Activated CD4-positive, alpha-beta T cell treated with anti-CD3 and anti-CD28 coated beads, Interleukin-2, amount 10 ng/mL, durations not matched to agents 24 days and 14 days (primary cell): ENCODE measurements around the gene KIFC3. TPM values are rescaled to one million over a fixed set of nuclear protein-coding genes. Genes with fewer than 3 reads are reported as not detected.
"Not testable (repeated sequence)": the region's sequence is repeated elsewhere in the genome, so short reads cannot be mapped to it uniquely, and the experiment has no call there.

Source experiments
- DNase-seq: peaks from one replicate; pipeline ENCODE4 v3.0.0; 2022
- H3K27ac Mint-ChIP-seq: one replicate; pipeline ENCODE4 v1.8.0; 2022; ENCODE audit warnings: mild to moderate bottlenecking, mixed read lengths
- H3K27me3 Mint-ChIP-seq: one replicate; pipeline ENCODE4 v1.8.0; 2022; ENCODE audit warnings: mixed read lengths
- H3K36me3 Mint-ChIP-seq: one replicate; pipeline ENCODE4 v1.8.0; 2022; ENCODE audit warnings: low read depth, mild to moderate bottlenecking, mixed read lengths
- H3K4me1 Mint-ChIP-seq: one replicate; pipeline ENCODE4 v1.8.0; 2021; ENCODE audit warnings: mixed read lengths
- H3K4me3 Mint-ChIP-seq: one replicate; pipeline ENCODE4 v1.8.0; 2022; ENCODE audit warnings: mild to moderate bottlenecking, moderate library complexity, mixed read lengths
- H3K9me3 Mint-ChIP-seq: one replicate; pipeline ENCODE4 v1.8.0; 2021; ENCODE audit warnings: mixed read lengths
- intact Hi-C: fragments of 100-400 bp; cut with micrococcal nuclease; formaldehyde crosslinking; loops from one replicate; pipeline ENCODE4 v1.15.1; 2023
- total RNA-seq: library from RNA; stranded (reverse); gene quantifications from 2 replicates; pipeline ENCODE4 v1.2.3, GENCODE V29; 2022

The KIFC3 gene
- total RNA-seq, 1 donor from 2014 or later: 0.58 TPM

DNA sequence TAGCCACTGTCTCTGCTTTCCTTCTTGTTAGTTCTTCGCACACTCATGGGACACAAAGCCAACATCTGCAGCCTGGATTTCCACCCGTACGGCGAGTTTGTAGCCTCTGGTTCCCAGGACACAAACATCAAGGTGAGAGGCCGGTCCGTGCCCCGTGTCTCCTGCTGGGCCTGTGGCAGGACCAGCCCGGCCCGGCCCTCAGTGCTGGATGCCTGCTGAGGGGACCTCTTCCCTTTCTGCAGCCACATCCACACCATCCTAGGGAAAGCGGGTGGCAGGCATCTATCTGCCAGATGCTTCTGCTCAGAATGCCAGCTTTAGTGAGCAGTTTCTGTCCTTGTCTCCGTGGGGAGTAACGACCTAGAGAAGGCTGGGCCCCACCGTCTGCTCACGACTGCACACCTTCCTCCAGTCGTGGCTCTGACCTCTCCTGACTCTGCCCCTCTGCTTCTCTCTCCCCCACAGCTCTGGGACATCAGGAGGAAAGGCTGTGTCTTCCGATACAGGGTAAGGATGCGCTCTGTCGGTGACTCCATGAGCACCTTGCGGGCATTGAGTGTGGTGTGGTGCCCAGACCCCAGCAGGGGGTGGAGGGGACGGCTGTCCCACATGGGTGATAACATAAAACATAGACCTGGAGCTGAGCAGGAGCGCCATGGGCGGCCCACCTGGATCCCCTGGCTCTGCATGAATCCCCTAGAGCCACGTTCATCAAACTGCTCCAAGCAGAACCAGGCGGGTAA, 51.3 kb downstream of the KIFC3 start:
- Mint-ChIP-seq H3K27ac (no peak overlapping the region), H3K9me3 (no peaks in the 10 kb centered on the region), H3K4me1 (no peaks in the 10 kb centered on the region), H3K4me3 (no peak overlapping the region), H3K27me3 (no peaks in the 10 kb centered on the region), H3K36me3 (peaks cover 9% of the 10 kb centered on the region)
- no peak for DNase-seq
- intact Hi-C loops: loop anchor here (10.0 kb wide), 1 partner anchor 114 kb away; no protein-coding TSS in a partner anchor

- no peaks in the 10 kb centered on the region for H3K4me1 Mint-ChIP-seq
- no peaks in the 10 kb centered on the region for H3K9me3 Mint-ChIP-seq
- H3K36me3 Mint-ChIP-seq: peaks cover 8% of the 10 kb centered on the region
- H3K27me3 Mint-ChIP-seq: no peaks in the 10 kb centered on the region
- H3K4me3 Mint-ChIP-seq: no peak overlapping the region
- no peak for DNase-seq
- intact Hi-C loops: loop anchor here (10.0 kb wide), 1 partner anchor 115 kb away; no protein-coding TSS in a partner anchor
- no peak overlapping the region for H3K27ac Mint-ChIP-seq
These were observed 52.3 kb downstream of the KIFC3 start for GRCh38 chr16:57749856-57750452.

GRCh38 chr16:57749101-57749692, 53.1 kb downstream of the KIFC3 start:
- Mint-ChIP-seq H3K4me3 (no peak overlapping the region), H3K4me1 (no peaks in the 10 kb centered on the region), H3K27me3 (no peaks in the 10 kb centered on the region), H3K9me3 (no peaks in the 10 kb centered on the region), H3K36me3 (peaks cover 7% of the 10 kb centered on the region), H3K27ac (no peak overlapping the region)
- DNase-seq: no peak
- intact Hi-C loops: no loop called here

GRCh38 chr16:57748596-57748995, 53.7 kb downstream of the KIFC3 start:
- Mint-ChIP-seq H3K36me3 (peaks cover 6% of the 10 kb centered on the region), H3K4me1 (no peaks in the 10 kb centered on the region), H3K27ac (no peak overlapping the region), H3K4me3 (no peak overlapping the region), H3K27me3 (no peaks in the 10 kb centered on the region), H3K9me3 (no peaks in the 10 kb centered on the region)
- intact Hi-C loops: no loop called here
- DNase-seq: no peak

GRCh38 chr16:57747996-57748395, 54.3 kb downstream of the KIFC3 start:
- no peak for DNase-seq
- H3K9me3 Mint-ChIP-seq: no peaks in the 10 kb centered on the region
- H3K4me3 Mint-ChIP-seq: no peak overlapping the region
- H3K27me3 Mint-ChIP-seq: no peaks in the 10 kb centered on the region
- H3K4me1 Mint-ChIP-seq: no peaks in the 10 kb centered on the region
- H3K36me3 Mint-ChIP-seq: peaks cover 7% of the 10 kb centered on the region
- intact Hi-C loops: no loop called here
- H3K27ac Mint-ChIP-seq: no peak overlapping the region

DNA sequence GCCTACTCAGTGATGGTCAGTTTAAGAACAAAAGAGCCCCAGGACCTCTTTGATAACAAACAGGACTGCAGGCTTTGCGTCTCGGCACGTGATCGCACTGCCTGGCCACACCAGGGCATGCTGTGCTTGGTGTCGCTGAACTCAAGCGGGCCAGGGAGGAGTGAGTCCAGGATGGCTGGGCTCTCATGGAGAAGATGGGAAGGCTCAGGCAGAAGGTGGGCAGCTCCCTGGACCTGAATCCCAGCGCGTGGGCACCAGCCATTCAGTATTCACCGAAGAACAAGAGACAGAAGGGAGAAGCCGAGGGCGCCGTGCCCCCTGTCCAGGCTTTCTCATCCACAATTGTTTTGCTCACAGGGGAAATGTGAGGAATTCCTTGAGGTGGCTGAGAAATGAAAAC, 54.8 kb downstream of the KIFC3 start:
- Mint-ChIP-seq H3K27me3 (no peaks in the 10 kb centered on the region), H3K4me3 (no peak overlapping the region), H3K36me3 (peaks cover 9% of the 10 kb centered on the region), H3K4me1 (no peaks in the 10 kb centered on the region), H3K9me3 (no peaks in the 10 kb centered on the region), H3K27ac (no peak overlapping the region)
- no peak for DNase-seq
- intact Hi-C loops: no loop called here

DNA sequence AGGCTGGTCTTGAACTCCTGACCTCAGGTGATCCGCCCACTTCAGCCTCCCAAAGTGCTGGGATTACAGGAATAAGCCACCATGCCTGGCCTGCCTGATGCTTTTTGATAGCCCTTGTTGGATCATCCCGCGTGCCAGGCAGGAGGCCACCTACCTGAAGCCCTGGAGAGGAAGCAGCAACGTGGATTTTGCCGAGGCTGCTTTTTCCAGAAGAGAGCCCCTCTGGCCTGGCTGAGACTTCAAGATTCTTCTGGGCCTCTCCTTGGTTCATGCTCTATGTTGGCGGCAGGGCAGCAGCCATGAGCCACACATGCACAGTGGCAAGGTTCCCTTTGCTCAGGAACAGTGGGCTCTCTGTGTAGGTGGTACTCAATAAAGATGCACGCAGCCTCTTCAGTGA, 55.2 kb downstream of the KIFC3 start:
- H3K9me3 Mint-ChIP-seq: no peaks in the 10 kb centered on the region
- no peaks in the 10 kb centered on the region for H3K4me1 Mint-ChIP-seq
- H3K36me3 Mint-ChIP-seq: peaks cover 9% of the 10 kb centered on the region
- no peak overlapping the region for H3K4me3 Mint-ChIP-seq
- intact Hi-C loops: no loop called here
- H3K27ac Mint-ChIP-seq: no peak overlapping the region
- H3K27me3 Mint-ChIP-seq: no peaks in the 10 kb centered on the region
- DNase-seq: no peak

DNA sequence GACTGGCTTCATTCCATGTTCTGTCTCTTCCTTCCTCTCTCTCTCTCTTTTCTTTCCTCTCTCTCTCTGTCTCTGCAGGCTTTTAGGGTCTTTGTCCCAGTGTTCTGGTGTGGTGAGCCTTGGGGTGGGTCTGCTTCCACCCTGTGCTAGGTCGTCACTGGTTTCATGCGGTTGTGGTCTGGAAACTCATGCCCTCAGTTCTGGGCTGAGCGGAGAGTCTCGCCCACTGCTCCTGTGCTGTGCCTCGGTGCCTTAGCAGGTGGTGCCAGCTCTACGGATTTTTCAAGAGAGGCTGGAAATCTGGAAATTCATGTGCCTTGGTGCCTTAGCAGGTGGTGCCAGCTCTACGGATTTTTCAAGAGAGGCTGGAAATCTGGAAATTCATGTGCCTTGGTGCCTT, 56.0 kb downstream of the KIFC3 start:
- H3K36me3 Mint-ChIP-seq, H3K4me3 Mint-ChIP-seq, H3K27me3 Mint-ChIP-seq, DNase-seq, H3K9me3 Mint-ChIP-seq, H3K4me1 Mint-ChIP-seq, H3K27ac Mint-ChIP-seq, intact Hi-C loops: not testable (repeated sequence)

DNA sequence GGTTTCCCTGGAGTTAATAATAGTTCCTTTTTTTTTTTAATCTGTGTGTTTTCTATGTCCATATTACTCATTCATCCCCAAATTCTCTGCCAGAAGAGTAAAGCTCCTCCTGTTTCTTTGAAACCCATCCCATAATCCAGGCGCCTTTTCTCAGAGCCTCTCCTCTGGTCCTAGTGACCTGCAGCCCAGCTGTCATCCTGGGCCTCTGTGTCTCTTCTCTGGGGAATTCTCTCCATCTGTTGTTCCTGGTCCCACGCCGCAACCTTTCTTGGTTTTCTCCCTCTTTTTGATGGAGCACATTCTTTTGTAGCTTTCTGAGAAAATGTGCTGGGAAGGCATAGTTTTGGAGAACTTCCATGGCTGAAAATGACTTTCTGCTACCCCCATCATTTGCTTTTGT, 56.5 kb downstream of the KIFC3 start:
- Mint-ChIP-seq H3K27ac (no peak overlapping the region), H3K4me3 (no peak overlapping the region), H3K4me1 (no peaks in the 10 kb centered on the region), H3K27me3 (no peaks in the 10 kb centered on the region), H3K36me3 (peaks cover 6% of the 10 kb centered on the region), H3K9me3 (no peaks in the 10 kb centered on the region)
- DNase-seq: no peak
- intact Hi-C loops: no loop called here

DNA sequence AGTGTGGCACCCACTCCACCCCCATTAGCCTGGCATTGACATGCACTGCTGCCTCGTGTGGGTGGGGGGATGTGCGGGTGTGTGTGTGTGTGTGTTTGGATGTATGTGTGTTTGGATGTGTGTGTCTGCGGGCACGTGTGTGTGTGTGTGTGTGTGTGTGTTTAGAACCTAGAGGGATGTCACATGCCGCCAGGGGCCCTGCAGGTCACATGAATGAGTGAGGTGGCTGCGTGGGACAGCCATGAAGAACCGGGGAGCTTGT, 57.7 kb downstream of the KIFC3 start:
- Mint-ChIP-seq H3K9me3 (no peaks in the 10 kb centered on the region), H3K27me3 (no peaks in the 10 kb centered on the region), H3K4me3 (no peak overlapping the region), H3K27ac (no peak overlapping the region), H3K4me1 (no peaks in the 10 kb centered on the region), H3K36me3 (peaks cover 6% of the 10 kb centered on the region)
- intact Hi-C loops: no loop called here
- no peak for DNase-seq

- no peaks in the 10 kb centered on the region for H3K4me1 Mint-ChIP-seq
- no peak for DNase-seq
- H3K36me3 Mint-ChIP-seq: peaks cover 6% of the 10 kb centered on the region
- H3K4me3 Mint-ChIP-seq: no peak overlapping the region
- no peaks in the 10 kb centered on the region for H3K9me3 Mint-ChIP-seq
- no peak overlapping the region for H3K27ac Mint-ChIP-seq
- no peaks in the 10 kb centered on the region for H3K27me3 Mint-ChIP-seq
- intact Hi-C loops: no loop called here
These were observed 58.2 kb downstream of the KIFC3 start for GRCh38 chr16:57743886-57744641.

- no peak overlapping the region for H3K27ac Mint-ChIP-seq
- H3K27me3 Mint-ChIP-seq: no peaks in the 10 kb centered on the region
- H3K4me1 Mint-ChIP-seq: peaks cover 1% of the 10 kb centered on the region
- intact Hi-C loops: no loop called here
- no peaks in the 10 kb centered on the region for H3K9me3 Mint-ChIP-seq
- H3K4me3 Mint-ChIP-seq: no peak overlapping the region
- no peak for DNase-seq
- peaks cover 6% of the 10 kb centered on the region for H3K36me3 Mint-ChIP-seq
These were observed 58.8 kb downstream of the KIFC3 start for GRCh38 chr16:57743458-57743857.

DNA sequence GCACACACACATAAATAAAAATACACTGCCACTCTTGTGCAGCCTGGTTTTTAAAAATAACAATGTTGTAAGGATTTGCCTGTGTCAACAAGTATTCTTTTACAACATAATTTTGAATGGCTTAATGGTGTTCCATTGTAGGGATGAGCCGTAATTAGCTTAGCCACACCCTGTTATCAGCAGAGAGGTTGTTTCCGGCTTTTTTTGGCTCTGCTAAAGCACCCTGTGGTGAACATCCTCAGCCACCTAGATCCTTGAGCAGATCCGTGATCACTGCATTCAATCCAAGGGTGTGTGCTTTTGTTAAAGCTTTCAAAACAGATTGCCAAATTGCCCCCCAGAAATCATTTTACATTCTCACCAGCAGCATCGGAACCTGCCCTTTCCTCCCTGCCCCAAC, 59.7 kb downstream of the KIFC3 start:
- Mint-ChIP-seq H3K36me3 (peaks cover 6% of the 10 kb centered on the region), H3K27ac (no peak overlapping the region), H3K4me1 (peaks cover 3% of the 10 kb centered on the region), H3K4me3 (no peak overlapping the region), H3K27me3 (no peaks in the 10 kb centered on the region), H3K9me3 (no peaks in the 10 kb centered on the region)
- intact Hi-C loops: no loop called here
- DNase-seq: no peak

DNA sequence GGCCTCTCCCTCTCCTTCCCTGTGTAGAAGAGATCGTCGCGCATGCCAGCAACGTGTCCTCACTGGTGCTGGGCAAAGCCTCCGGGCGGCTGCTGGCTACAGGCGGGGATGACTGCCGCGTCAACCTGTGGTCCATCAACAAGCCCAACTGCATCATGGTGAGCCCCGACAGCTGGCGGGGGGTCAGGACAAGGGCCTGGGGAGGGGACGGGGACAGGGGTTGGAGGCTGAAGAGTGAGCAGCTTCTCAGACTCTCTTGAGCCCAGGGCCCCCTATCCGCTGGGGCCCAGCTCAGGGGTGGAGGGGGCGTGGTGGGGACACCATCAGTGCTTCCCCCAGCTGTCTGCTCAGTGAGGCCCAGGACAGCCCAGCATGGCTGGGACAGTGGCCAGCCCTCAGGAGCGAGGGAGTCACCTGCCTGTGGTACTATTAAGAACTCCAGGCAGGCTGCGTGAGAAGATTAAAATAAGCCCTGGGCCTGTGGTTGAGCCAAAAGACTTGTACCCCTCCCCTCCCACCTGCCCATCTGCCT, 60.6 kb downstream of the KIFC3 start:
- no peak for DNase-seq
- Mint-ChIP-seq H3K9me3 (no peaks in the 10 kb centered on the region), H3K4me3 (no peak overlapping the region), H3K36me3 (peaks cover 6% of the 10 kb centered on the region), H3K27me3 (no peaks in the 10 kb centered on the region), H3K27ac (no peak overlapping the region), H3K4me1 (peaks cover 10% of the 10 kb centered on the region)
- intact Hi-C loops: no loop called here
